Loucy (cell line): ENCODE measurements around the gene LPP.

ENCODE experiments used
- H2AFZ ChIP-seq: fragments of 200-600 bp; sonication (generic); 2 replicates; pipeline ENCODE4 v1.6.0; 2016; ENCODE audit warnings: antibody characterized with exemption, mild to moderate bottlenecking, low read length, moderate library complexity
- H3F3A ChIP-seq: fragments of 200-600 bp; 2 replicates; pipeline ENCODE4 v1.6.0; 2016; ENCODE audit warnings: antibody characterized with exemption, low read depth, mild to moderate bottlenecking
- H3K27me3 ChIP-seq: fragments of 200-600 bp; sonication (generic); 2 replicates; pipeline ENCODE4 v1.6.1; 2014; ENCODE audit warnings: low read length, mild to moderate bottlenecking; ENCODE audit not compliant: insufficient read depth, poor library complexity, severe bottlenecking
- H3K36me3 ChIP-seq: fragments of 200-600 bp; sonication (generic); 2 replicates; pipeline ENCODE4 v1.6.1; 2016; ENCODE audit warnings: low read length; ENCODE audit not compliant: insufficient read depth
- H3K4me1 ChIP-seq: fragments of 200-600 bp; sonication (generic); 2 replicates; pipeline ENCODE4 v1.5.1; 2014; ENCODE audit warnings: low read length, mild to moderate bottlenecking; ENCODE audit not compliant: insufficient read depth, poor library complexity, severe bottlenecking
- H3K4me2 ChIP-seq: fragments of 200-600 bp; sonication (generic); 2 replicates; pipeline ENCODE4 v1.6.0; 2014; ENCODE audit warnings: antibody characterized with exemption, low read length, low read depth, mild to moderate bottlenecking; ENCODE audit not compliant: poor library complexity, severe bottlenecking
- H3K4me3 ChIP-seq: fragments of 200-600 bp; sonication (generic); 2 replicates; pipeline ENCODE4 v1.5.1; 2014; ENCODE audit warnings: low read length, mild to moderate bottlenecking, mixed read lengths; ENCODE audit not compliant: poor library complexity, severe bottlenecking
- H3K79me2 ChIP-seq: fragments of 200-600 bp; sonication (generic); 2 replicates; pipeline ENCODE4 v1.6.1; 2014; ENCODE audit warnings: low read length; ENCODE audit not compliant: insufficient read depth
- H3K9ac ChIP-seq: fragments of 200-600 bp; sonication (generic); 2 replicates; pipeline ENCODE4 v1.6.0; 2014; ENCODE audit warnings: mild to moderate bottlenecking, low read depth, low read length, moderate library complexity; ENCODE audit not compliant: poor library complexity, severe bottlenecking
- H3K9me2 ChIP-seq: fragments of 200-600 bp; sonication (generic); replicated peaks from 2 replicates; pipeline ENCODE4 v1.6.1; 2016; ENCODE audit warnings: low read depth, low read length, mixed read lengths
- H3K9me3 ChIP-seq: fragments of 200-600 bp; sonication (generic); 2 replicates; pipeline ENCODE4 v1.6.1; 2014; ENCODE audit warnings: mild to moderate bottlenecking, antibody characterized with exemption, low read length, low read depth; ENCODE audit not compliant: insufficient read depth
- H4K20me1 ChIP-seq: fragments of 200-600 bp; sonication (generic); 2 replicates; pipeline ENCODE4 v1.6.0; 2014; ENCODE audit warnings: antibody characterized with exemption, low read length, mild to moderate bottlenecking; ENCODE audit not compliant: insufficient read depth, poor library complexity, severe bottlenecking
- CTCF ChIP-seq: fragments of 200-600 bp; sonication (generic); conservative IDR thresholded peaks from 2 replicates; pipeline ENCODE4 v1.5.1; 2014; ENCODE audit warnings: mild to moderate bottlenecking, antibody characterized with exemption, low read length
- EZH2phosphoT487 ChIP-seq: fragments of 200-600 bp; IDR thresholded peaks from 2 replicates; pipeline ENCODE4 v1.6.1; 2018; ENCODE audit warnings: antibody characterized with exemption, mild to moderate bottlenecking, moderate library complexity, borderline replicate concordance

The LPP gene

GRCh38 chr3:188280627-188281026 lies 126.7 kb downstream of the LPP start:
- Histone ChIP-seq H3K79me2 (peaks cover 14% of the 10 kb centered on the region; the same call in 1 of the 2 replicates), H3K36me3 (no peaks in the 10 kb centered on the region), H3K9me2 (no peaks in the 10 kb centered on the region), H3K27me3 (no peaks in the 10 kb centered on the region), H3K9me3 (no peaks in the 10 kb centered on the region), H3K4me1 (no peaks in the 10 kb centered on the region), H3K9ac (no peak overlapping the region), H2AFZ (no peak overlapping the region), H3K4me3 (no peak overlapping the region), H4K20me1 (no peaks in the 10 kb centered on the region), H3F3A (no peaks in the 10 kb centered on the region), H3K4me2 (no peak overlapping the region)
- TF ChIP-seq EZH2phosphoT487 = no peak
- no peak for TF ChIP-seq CTCF

GRCh38 chr3:188282871-188283270 lies 128.9 kb downstream of the LPP start:
- Histone ChIP-seq H3K27me3 (no peaks in the 10 kb centered on the region), H2AFZ (no peak overlapping the region), H3K4me2 (no peak overlapping the region), H3K9me2 (no peaks in the 10 kb centered on the region), H3K9ac (no peak overlapping the region), H4K20me1 (no peaks in the 10 kb centered on the region), H3K4me1 (no peaks in the 10 kb centered on the region), H3F3A (no peaks in the 10 kb centered on the region), H3K36me3 (no peaks in the 10 kb centered on the region), H3K9me3 (no peaks in the 10 kb centered on the region), H3K4me3 (no peak overlapping the region), H3K79me2 (peaks cover 10% of the 10 kb centered on the region; the same call in 1 of the 2 replicates)
- TF ChIP-seq CTCF = no peak
- no peak for TF ChIP-seq EZH2phosphoT487

GRCh38 chr3:188283347-188283746 lies 129.4 kb downstream of the LPP start:
- H3K4me1 ChIP-seq = no peaks in the 10 kb centered on the region

More at GRCh38 chr3:188283347-188283746, 129.4 kb downstream of the LPP start:
- H3K4me2 ChIP-seq = no peak overlapping the region
- H4K20me1 ChIP-seq = no peaks in the 10 kb centered on the region
- no peaks in the 10 kb centered on the region for H3F3A ChIP-seq
- H3K9me3 ChIP-seq = no peaks in the 10 kb centered on the region
- TF ChIP-seq EZH2phosphoT487 (no peak), CTCF (0 out of 2 replicates have a peak, but pooled peaks have one; percentile 20)
- no peak overlapping the region for H2AFZ ChIP-seq
- H3K36me3 ChIP-seq = no peaks in the 10 kb centered on the region
- H3K79me2 ChIP-seq = peaks cover 10% of the 10 kb centered on the region; the same call in 1 of the 2 replicates
- H3K27me3 ChIP-seq = no peaks in the 10 kb centered on the region
- no peaks in the 10 kb centered on the region for H3K9me2 ChIP-seq
- H3K4me3 ChIP-seq = no peak overlapping the region
- no peak overlapping the region for H3K9ac ChIP-seq
